ENCODE measurements around the gene C19orf73. TPM values are rescaled to one million over a fixed set of nuclear protein-coding genes. Genes with fewer than 3 reads are reported as not detected.

C19orf73 gene
- total RNA-seq, 4 donors from 2014 or later, result 1.8 TPM; not detected in 3

- Histone ChIP-seq H3K9me3 (no peaks in the 10 kb centered on the region), H3K4me1 (peaks cover 4 to 51% (median 17%) of the 10 kb centered on the region in 3 donors), H3K36me3 (peaks cover 0 to 43% of the 10 kb centered on the region in 2 donors), H3K27me3 (no peaks in the 10 kb centered on the region), H3K4me3 (peak overlapping the region; percentile 80 to 98), H3K27ac (peak overlapping the region in 2 of 4 donors; percentile 90 to 93)
- ATAC-seq, result no peak
- no peak for TF ChIP-seq CTCF (IDR thresholded peaks at IDR 0.05)
- no peak for TF ChIP-seq EP300 (IDR thresholded peaks at IDR 0.05)
- TF ChIP-seq POLR2AphosphoS5 (IDR thresholded peaks at IDR 0.05), result no peak
- TF ChIP-seq POLR2A (IDR thresholded peaks at IDR 0.05), result no peak
- 32 to 37% methylated on average over 3 to 7 of the region's 11 CpGs for WGBS, 2 donors (ENCODE audit: low coverage in 1 of 2)
These were observed 32.6 kb downstream of the C19orf73 start for GRCh38 chr19:49086296-49086695.

- Histone ChIP-seq H3K36me3 (peaks cover 0 to 38% of the 10 kb centered on the region in 2 donors), H3K9me3 (no peaks in the 10 kb centered on the region), H3K27ac (peak overlapping the region; percentile 75 to 94 (median 92)), H3K27me3 (no peaks in the 10 kb centered on the region), H3K4me1 (peaks cover 4 to 51% (median 17%) of the 10 kb centered on the region in 3 donors), H3K4me3 (peak overlapping the region; percentile 80 to 98)
- no peak for TF ChIP-seq CTCF (IDR thresholded peaks at IDR 0.05)
- TF ChIP-seq EP300 (IDR thresholded peaks at IDR 0.05), result no peak
- no peak for TF ChIP-seq POLR2AphosphoS5 (IDR thresholded peaks at IDR 0.05)
- TF ChIP-seq POLR2A (IDR thresholded peaks at IDR 0.05), result no peak
- WGBS, 2 donors (ENCODE audit: low coverage in 1 of 2), result 0 to 2% methylated on average over 11 to 14 of the region's 14 CpGs
- ATAC-seq, result no peak
These were observed 33.1 kb downstream of the C19orf73 start for GRCh38 chr19:49085868-49086232.

GRCh38 chr19:49085020-49085867 lies 33.7 kb downstream of the C19orf73 start, which contains the start of gene SNRNP70:
Gene SNRNP70 (plus strand): TSS chr19:49085451. CDS start chr19:49086415, 964 bp downstream.
- Histone ChIP-seq H3K27me3 (no peaks in the 10 kb centered on the region), H3K27ac (peak within 1 kb of the TSS; percentile 75 to 94 (median 92)), H3K36me3 (peaks cover 0 to 32% of the 10 kb centered on the region in 2 donors), H3K4me3 (peak within 1 kb of the TSS; percentile 80 to 98), H3K4me1 (peaks cover 4 to 48% (median 17%) of the 10 kb centered on the region in 3 donors), H3K9me3 (no peaks in the 10 kb centered on the region)
- TF ChIP-seq POLR2AphosphoS5 (IDR thresholded peaks at IDR 0.05) (peak; percentile 86), CTCF (IDR thresholded peaks at IDR 0.05) (peak in 1 of 4 experiments; percentile 22), POLR2A (IDR thresholded peaks at IDR 0.05) (peak; percentile 85 to 91), EP300 (IDR thresholded peaks at IDR 0.05) (no peak)
- WGBS, 2 donors (ENCODE audit: low coverage in 1 of 2), result 0 to 1% methylated on average over 3 to 24 of the region's 89 CpGs
- ATAC-seq, result peak; percentile 100

GRCh38 chr19:49084206-49085019 lies 34.5 kb downstream of the C19orf73 start:
- peaks cover 0 to 24% of the 10 kb centered on the region in 2 donors for H3K36me3 ChIP-seq
- H3K4me1 ChIP-seq, result peaks cover 4 to 41% (median 17%) of the 10 kb centered on the region in 3 donors
- H3K4me3 ChIP-seq, result peak overlapping the region; percentile 80 to 98
- H3K9me3 ChIP-seq, result no peaks in the 10 kb centered on the region
- H3K27me3 ChIP-seq, result no peaks in the 10 kb centered on the region
- TF ChIP-seq CTCF (IDR thresholded peaks at IDR 0.05) (no peak), POLR2A (IDR thresholded peaks at IDR 0.05) (no peak), EP300 (IDR thresholded peaks at IDR 0.05) (no peak), POLR2AphosphoS5 (IDR thresholded peaks at IDR 0.05) (no peak)
- peak overlapping the region; percentile 19 to 94 (median 92) for H3K27ac ChIP-seq
- 61 to 67% methylated on average over 16 to 26 of the region's 26 CpGs for WGBS, 2 donors (ENCODE audit: low coverage in 1 of 2)
- no peak for ATAC-seq
